Heart left ventricle (tissue), 13 donors: ENCODE data around the gene ZBTB39.
"Not testable (repeated sequence)": the region's sequence is repeated elsewhere in the genome, so short reads cannot be mapped to it uniquely, and the experiment has no call there.

Experiments used
- POLR2A ChIP-seq, 2 donors: fragments of 450-650 bp; IDR thresholded peaks; one replicate each; pipeline ENCODE4 v1.6.1; 2017; ENCODE audit warnings: antibody characterized with exemption in 2 of 2, mild to moderate bottlenecking in 2 of 2, moderate library complexity in 2 of 2
- TF ChIP-seq, protein P1 (sequence below), 12 donors: fragments of 200-600 bp; sonication (generic) in 4 of 12; IDR thresholded peaks; one replicate each; pipeline versions ENCODE4 v1.5.0 to v1.8.0; 2018 to 2022; ENCODE audit warnings: antibody characterized with exemption in 12 of 12, mild to moderate bottlenecking in 5 of 12
- donor health status: ischemic (EF 13 %, LVEDD 7.1; RV severe dilation, severe dysfunction).
- donor health status: DM: no; HTN: yes; CAD: no.
- donor health status: DM: no; HTN: no; CAD: no.
- donor health status: ischemic (EF 25% LVEDD 6.9; RV normal size, moderate dysfunction).
- donor health status: ischemic (EF 25% LVEDD 5.7; RV mildly dilated, moderate dysfunction).
- donor health status: ischemic (EF 35%, LVEDD 5.7; RV mildly dilated, moderate dysfunction).
- donor health status: nonischemic (EF 11% LVEDD 7.7; RV severe dilation, severe dysfunction).
- donor health status: DM: yes; HTN: yes; CAD: no.
- donor health status: PGD.
- donor health status: ischemic (EF 29% LVEDD 5.4; RV normal size, mild dysfunction).
- donor health status: nonischemic (EF 23%, LVEDD 6.1; RV moderate dilation, normal function).

DNA sequence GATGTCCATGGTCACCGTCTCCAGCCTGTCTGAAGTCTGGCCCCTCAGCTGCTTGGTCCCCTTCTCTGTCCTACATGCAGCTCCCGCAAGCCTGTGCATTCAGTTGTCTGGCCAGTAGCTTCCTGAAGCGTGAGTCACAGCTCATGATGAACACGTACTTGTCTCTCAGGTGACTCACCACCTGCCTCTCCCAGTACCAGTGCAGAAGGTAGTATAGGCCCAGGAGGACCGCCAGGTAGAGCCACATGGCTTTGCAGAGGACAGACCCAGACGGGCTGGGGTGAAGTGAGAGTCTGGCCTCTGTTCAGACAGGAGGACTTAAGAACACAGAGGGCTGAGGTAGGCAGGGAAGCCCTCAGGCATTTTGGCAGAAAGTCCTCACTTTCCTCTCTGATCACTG is 20.6 kb downstream of the ZBTB39 start:
- not testable (repeated sequence) for TF ChIP-seq POLR2A (IDR thresholded peaks at IDR 0.05)
- TF ChIP-seq, protein P1, sequence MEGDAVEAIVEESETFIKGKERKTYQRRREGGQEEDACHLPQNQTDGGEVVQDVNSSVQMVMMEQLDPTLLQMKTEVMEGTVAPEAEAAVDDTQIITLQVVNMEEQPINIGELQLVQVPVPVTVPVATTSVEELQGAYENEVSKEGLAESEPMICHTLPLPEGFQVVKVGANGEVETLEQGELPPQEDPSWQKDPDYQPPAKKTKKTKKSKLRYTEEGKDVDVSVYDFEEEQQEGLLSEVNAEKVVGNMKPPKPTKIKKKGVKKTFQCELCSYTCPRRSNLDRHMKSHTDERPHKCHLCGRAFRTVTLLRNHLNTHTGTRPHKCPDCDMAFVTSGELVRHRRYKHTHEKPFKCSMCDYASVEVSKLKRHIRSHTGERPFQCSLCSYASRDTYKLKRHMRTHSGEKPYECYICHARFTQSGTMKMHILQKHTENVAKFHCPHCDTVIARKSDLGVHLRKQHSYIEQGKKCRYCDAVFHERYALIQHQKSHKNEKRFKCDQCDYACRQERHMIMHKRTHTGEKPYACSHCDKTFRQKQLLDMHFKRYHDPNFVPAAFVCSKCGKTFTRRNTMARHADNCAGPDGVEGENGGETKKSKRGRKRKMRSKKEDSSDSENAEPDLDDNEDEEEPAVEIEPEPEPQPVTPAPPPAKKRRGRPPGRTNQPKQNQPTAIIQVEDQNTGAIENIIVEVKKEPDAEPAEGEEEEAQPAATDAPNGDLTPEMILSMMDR (IDR thresholded peaks at IDR 0.05) = not testable (repeated sequence)
